ENCODE data around the gene NKAIN1.

- TF ChIP-seq CTCF (IDR thresholded peaks at IDR 0.05) (no peak), POLR2A (IDR thresholded peaks at IDR 0.05) (no peak), POLR2AphosphoS5 (IDR thresholded peaks at IDR 0.05) (no peak)
These were observed 79.6 kb downstream of the NKAIN1 start for GRCh38 chr1:31159869-31160611.
